NAMALWA (cell line): ENCODE data around the gene ZNF337.
"Not testable (repeated sequence)": the region's sequence is repeated elsewhere in the genome, so short reads cannot be mapped to it uniquely, and the experiment has no call there.

ENCODE experiments used
- DNase-seq: peaks from one replicate; pipeline ENCODE4 v3.0.0-alpha.2; 2015; ENCODE audit warnings: low spot score

The ZNF337 gene

GRCh38 chr20:25695532-25696370, 902 bp downstream of the ZNF337 start:
- no peak for DNase-seq

GRCh38 chr20:25692499-25692898, 4.2 kb downstream of the ZNF337 start:
- DNase-seq = peak; percentile 34

DNA sequence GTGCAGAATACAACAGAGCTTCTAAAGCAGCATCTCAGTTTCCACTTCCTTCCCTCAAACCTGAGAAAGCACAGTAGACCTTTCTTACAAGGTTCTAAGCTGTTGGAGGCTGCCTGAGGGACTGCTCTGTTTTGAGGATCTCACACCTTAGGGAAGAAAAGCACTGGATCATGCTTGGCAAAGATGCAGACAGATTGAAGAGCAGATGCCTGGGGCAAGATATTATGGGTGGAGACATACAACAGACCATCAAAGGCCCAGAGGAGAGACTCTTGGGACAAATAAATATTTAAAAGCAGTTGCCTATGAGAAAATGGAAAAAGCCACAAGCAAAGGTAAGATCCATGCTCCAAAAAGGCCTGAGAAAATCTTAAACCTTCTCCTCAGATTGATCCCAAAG, 6.2 kb downstream of the ZNF337 start:
- DNase-seq = no peak

DNA sequence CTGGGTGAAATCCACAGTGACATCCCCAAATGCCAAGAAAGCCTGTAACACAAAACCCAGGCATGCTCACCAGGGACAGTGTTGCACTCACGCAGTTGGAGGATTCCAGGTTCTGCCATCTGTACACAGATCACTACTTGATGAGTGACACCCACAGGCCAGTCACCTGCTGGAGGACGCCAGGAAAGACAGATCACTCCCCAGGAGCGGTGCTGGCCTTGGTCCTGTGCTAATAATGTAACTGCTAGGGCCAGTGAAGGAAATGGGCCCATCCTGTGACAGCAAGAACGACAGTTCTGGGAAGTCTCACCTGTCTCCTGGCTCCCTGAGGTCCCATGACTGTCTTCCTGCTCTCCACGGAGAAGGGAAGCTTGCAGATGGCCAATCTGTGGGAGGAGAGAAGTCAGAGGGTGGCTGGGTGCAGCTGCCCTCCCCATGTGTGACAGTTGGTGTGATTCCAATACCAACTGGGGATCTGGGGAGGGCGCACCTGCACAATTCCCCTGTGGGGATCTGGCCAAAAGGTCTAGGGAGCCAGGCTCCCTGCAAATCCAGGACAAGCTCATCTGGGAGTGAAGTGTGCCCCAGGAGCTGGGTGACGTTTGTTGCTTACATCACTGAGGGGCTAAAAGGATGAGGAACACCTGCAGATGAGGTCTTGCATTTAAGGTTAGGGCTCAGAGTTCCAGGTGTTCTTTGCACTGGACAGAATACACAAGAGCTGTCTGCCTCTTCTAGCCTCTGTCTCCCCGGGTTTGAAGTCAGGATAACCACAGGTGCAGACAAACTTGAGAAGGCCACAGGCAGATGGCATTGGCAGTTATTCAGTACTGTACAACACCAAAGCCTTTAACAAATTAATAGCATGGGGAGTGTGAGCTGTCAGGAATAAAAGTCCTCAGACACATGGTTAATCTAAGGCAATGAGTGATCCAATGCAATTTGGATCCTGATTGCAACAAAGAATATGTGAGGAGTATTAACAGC, 10.3 kb downstream of the ZNF337 start:
- DNase-seq = peak; percentile 76

- DNase-seq = peak; percentile 89
Measured at GRCh38 chr20:25685276-25686080, 11.2 kb downstream of the ZNF337 start.

GRCh38 chr20:25683826-25684225, 12.8 kb downstream of the ZNF337 start:
- not testable (repeated sequence) for DNase-seq

- peak; percentile 35 for DNase-seq
Measured at GRCh38 chr20:25683050-25683449, 13.6 kb downstream of the ZNF337 start.

GRCh38 chr20:25676164-25676809, 20.4 kb downstream of the ZNF337 start:
- no peak for DNase-seq

DNA sequence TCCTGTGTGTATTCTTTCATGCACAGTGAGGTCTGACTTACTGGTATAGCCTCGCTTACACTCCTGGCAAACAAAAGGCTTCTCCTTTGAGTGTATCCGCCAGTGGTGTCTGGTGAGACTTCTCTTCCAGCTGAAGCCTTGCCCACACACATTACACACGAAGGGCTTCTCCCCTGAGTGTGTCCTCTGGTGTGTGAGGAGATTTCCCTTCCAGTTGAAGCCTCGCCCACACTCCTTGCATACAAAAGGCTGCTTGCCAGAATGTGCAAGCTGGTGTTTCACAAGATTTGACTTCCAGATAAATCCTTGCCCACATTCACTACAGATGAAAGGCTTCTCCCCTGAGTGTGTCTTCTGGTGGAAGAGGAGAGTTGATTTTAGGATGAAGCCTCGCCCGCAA, 21.5 kb downstream of the ZNF337 start:
- DNase-seq = no peak

- DNase-seq = no peak
Measured at GRCh38 chr20:25672659-25673235, 23.9 kb downstream of the ZNF337 start.

DNA sequence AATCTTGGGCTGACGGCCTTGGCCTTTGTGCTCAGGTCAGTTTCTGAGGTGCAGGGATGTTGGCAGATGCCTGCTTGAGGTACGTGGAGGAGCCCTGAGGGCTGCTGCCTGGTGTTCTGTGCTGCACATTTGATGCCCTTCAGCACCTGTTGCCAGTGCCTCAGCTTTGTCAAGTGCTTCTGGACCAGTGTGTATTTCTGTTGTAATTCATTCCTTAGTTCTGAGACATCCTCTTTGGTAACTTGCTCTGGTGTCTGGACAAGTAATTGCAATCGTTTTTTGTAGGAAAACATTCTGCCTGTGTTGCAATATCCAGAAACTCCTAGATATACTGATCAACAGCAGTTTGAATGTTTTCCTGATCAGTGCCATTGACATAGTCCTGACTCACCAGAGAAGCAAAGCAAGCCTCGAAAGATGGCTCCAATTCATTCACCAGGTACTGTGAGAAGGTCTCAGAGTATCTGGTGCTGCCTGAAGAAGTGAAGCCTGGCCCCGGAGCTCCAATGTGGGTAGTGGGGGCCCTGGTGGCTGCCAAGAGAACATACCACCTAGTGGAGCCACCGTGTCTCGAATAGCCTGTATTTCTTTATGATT, 26.7 kb downstream of the ZNF337 start:
- peak; percentile 16 for DNase-seq

DNA sequence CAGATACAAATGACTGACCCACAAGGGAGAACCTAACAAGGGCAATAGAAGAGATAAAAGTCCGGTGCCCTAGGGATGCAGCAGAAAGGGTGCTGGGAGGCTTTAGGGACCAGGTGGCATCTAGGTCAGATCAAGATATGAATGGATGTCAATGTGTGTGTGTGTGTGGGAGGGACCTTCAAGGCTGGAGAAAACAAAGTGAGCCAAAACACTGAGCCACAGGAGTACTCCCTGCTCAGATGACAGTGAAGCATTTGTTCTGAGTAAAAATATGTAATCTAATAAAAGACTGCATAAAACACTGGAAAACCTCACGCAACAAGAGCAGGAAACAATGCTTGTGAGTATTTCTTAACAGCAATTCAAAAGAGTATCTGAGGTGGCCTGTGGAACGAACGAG, 28.2 kb downstream of the ZNF337 start:
- no peak for DNase-seq

GRCh38 chr20:25659999-25660398, 36.7 kb downstream of the ZNF337 start:
- no peak for DNase-seq

DNA sequence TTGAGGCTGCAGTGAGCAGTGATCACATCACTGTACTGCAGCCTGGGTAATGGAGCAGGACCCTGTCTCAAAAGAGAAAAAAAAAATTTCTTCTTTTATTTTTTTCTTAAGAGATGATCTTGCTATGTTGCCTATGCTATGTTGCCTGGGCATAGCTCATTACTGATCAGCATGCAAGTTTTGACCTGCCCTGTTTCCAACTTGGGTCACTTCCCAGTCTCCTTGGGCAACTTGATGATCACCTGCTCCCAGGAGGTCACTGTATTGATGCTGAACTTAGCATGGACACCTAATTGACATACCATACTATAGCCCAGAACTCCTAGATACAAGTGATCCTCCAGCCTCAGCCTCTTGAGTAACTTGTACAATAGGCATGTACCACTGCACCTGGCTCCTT, 42.2 kb downstream of the ZNF337 start:
- DNase-seq = no peak

GRCh38 chr20:25652866-25653265, 43.8 kb downstream of the ZNF337 start:
- DNase-seq = not testable (repeated sequence)

GRCh38 chr20:25644814-25645213, 51.8 kb downstream of the ZNF337 start:
- no peak for DNase-seq

DNA sequence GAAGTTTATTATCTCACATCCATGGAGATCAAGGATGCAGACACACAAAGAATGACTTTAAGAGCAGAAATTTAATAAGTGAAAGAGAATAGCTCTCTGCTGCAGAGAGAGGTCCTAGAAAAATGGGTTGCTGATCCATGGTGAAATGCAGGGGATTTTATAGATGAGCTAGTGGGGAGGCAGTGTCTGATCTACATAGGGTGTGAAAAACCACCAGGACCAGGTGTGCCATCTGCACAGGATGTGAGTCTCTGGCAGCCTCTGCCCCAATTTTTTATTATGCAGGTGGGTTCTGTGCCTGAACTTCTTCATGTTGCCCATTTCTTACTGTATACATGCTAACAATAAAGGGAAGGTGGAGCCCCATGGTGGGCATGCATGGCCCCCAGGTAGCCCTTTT, 52.9 kb downstream of the ZNF337 start:
- DNase-seq = no peak

DNA sequence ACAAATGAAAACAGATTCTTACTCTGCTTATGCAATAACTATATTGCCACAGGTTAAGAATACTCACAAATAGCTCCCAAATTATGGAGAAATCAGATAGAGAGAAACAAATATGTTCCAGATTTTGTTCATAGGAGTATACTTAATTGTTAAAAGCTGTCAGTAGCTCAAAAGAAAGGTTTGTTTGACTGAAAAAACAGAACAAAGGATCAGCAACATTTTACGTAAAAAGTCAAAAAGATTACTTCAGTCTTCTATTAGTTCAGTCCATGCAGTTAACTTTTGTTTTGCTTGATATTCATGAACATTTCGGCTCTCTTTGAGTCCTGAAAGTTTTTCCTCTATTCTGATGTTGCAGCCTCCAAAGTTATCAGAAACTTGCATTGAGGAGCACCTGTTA, 59.4 kb downstream of the ZNF337 start:
- DNase-seq = peak; percentile 19

DNA sequence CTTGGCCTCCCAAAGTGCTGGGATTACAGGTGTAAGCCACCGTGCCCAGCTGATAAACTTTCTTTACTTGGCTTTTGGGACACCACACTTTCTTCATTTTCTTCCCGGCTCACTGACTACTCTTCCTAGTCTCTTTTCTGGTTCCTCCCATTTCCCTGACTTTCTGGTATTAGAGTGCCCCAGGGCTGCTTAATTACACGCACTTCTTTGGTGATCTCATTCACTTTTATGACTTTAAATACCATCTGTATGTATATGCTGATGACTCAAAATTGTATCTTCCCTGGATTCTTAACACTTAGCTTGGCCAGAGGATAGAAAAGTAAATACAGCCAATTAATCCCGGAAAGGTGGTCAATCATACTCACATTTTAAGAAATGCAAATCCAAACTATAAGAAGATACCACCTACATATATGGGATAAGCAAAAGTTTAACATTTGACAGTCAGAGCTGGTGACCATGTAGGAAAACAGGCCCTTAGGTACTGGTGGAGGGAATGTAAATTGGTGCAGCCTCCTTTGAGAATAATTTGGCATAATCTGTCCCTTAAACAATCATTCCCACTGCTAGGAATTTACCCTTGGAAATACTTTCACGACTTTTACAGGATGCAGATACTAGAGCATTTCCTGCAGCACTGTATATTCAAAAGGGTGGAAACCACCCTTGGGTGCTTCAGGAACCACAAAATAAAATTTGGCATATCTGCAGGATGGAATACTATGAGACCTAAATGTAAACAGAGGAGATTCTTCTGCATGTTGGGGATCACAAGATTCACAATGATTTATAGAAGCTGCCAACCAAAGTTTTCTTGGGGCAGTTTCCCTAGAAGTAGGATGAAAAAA, 63.5 kb downstream of the ZNF337 start:
- DNase-seq = no peak

DNA sequence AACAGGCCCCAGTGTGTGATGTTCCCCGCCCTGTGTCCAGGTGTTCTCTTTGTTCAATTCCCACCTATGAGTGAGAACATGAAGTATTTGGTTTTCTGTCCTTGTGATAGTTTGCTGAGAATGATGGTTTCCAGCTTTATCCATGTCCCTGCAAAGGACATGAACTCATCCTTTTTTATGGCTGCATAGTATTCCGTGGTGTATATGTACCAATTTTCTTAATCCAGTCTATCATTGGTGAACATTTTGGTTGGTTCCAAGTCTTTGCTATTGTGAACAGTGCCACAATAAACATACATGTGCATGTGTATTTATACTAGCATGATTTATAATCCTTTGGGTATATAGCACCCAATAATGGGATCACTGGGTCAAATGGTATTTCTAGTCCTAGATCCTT, 66.0 kb downstream of the ZNF337 start:
- not testable (repeated sequence) for DNase-seq
